PC-9 (cell line): Measurements from ENCODE around the gene C1orf226. TPM values are rescaled to one million over a fixed set of nuclear protein-coding genes. Genes with fewer than 3 reads are reported as not detected.

Experiments used
- BruUV-seq: library from RNA; stranded (reverse); fragments of 400-500 nt; replicated peaks from 2 replicates; lab custom pipeline; 2021; lab: Mats Ljungman, UMichigan
- CTCF ChIA-PET: fragments of 300-600 bp; sonication (Branson Sonifier 250); formaldehyde crosslinking; loops from one replicate; lab custom pipeline; 2022; ENCODE audit warnings: antibody characterized with exemption; lab: Charles Lee
- POLR2A ChIA-PET: fragments of 300-600 bp; sonication (Branson Sonifier 250); formaldehyde crosslinking; loops from one replicate; lab custom pipeline; 2022; ENCODE audit warnings: antibody characterized with exemption; ENCODE audit not compliant: unreplicated experiment; lab: Charles Lee
- DNase-seq, 2 experiments: peaks; one replicate each; pipeline versions ENCODE4 v3.0.0 to v3.0.0-alpha.2; 2015 to 2022; ENCODE audit warnings: mixed read lengths in 1 of 2
- H2AFZ ChIP-seq: fragments of 200-600 bp; sonication (generic); 2 replicates; pipeline ENCODE4 v1.8.1; 2017; ENCODE audit warnings: antibody characterized with exemption
- H3F3A ChIP-seq: fragments of 200-600 bp; sonication (generic); 2 replicates; pipeline ENCODE4 v1.8.1; 2017; ENCODE audit warnings: antibody characterized with exemption, mild to moderate bottlenecking, low read depth; ENCODE audit not compliant: insufficient read depth
- H3K27ac ChIP-seq: fragments of 200-600 bp; sonication (generic); 2 replicates; pipeline ENCODE4 v1.6.1; 2016; ENCODE audit warnings: mixed run types
- H3K27me3 ChIP-seq: fragments of 200-600 bp; sonication (generic); 2 replicates; pipeline ENCODE4 v1.6.1; 2016; ENCODE audit warnings: low read depth, mixed run types; ENCODE audit not compliant: insufficient read depth
- H3K36me3 ChIP-seq: fragments of 200-600 bp; sonication (generic); 2 replicates; pipeline ENCODE4 v1.6.1; 2016; ENCODE audit warnings: low read depth, mixed run types
- H3K4me1 ChIP-seq: fragments of 200-600 bp; sonication (generic); replicated peaks from 2 replicates; pipeline ENCODE4 v1.6.1; 2016; ENCODE audit warnings: mixed run types; ENCODE audit not compliant: insufficient read depth
- H3K4me2 ChIP-seq: fragments of 200-600 bp; sonication (generic); 2 replicates; pipeline ENCODE4 v1.6.1; 2017; ENCODE audit warnings: mixed run types
- H3K4me3 ChIP-seq: fragments of 200-600 bp; sonication (generic); 2 replicates; pipeline ENCODE4 v1.6.1; 2016; ENCODE audit warnings: mixed run types
- H3K79me2 ChIP-seq: fragments of 200-600 bp; sonication (generic); 2 replicates; pipeline ENCODE4 v1.6.1; 2017; ENCODE audit warnings: low read depth, mixed run types
- H3K9me2 ChIP-seq: fragments of 200-600 bp; sonication (generic); 2 replicates; pipeline ENCODE4 v1.8.1; 2017; ENCODE audit warnings: mild to moderate bottlenecking; ENCODE audit not compliant: insufficient read depth
- H3K9me3 ChIP-seq: fragments of 200-600 bp; sonication (generic); 2 replicates; pipeline ENCODE4 v1.8.1; 2016; ENCODE audit warnings: low read depth; ENCODE audit not compliant: insufficient read depth
- H4K20me1 ChIP-seq: fragments of 200-600 bp; sonication (generic); 2 replicates; pipeline ENCODE4 v1.8.1; 2017; ENCODE audit not compliant: insufficient read depth
- CTCF ChIP-seq: fragments of 200-600 bp; sonication (generic); conservative IDR thresholded peaks from 2 replicates; pipeline ENCODE4 v1.6.1; 2017; ENCODE audit warnings: mixed run types, antibody characterized with exemption, mild to moderate bottlenecking, moderate library complexity
- EZH2 ChIP-seq: fragments of 200-600 bp; sonication (generic); IDR thresholded peaks from 2 replicates; pipeline ENCODE4 v1.8.0; 2017; ENCODE audit warnings: antibody characterized with exemption, low read depth
- intact Hi-C: fragments of 100-400 bp; cut with micrococcal nuclease; formaldehyde crosslinking; loops from one replicate; pipeline ENCODE4 v1.10.0; 2022; ENCODE audit not compliant: unreplicated experiment
- total RNA-seq: library from RNA; stranded (reverse); gene quantifications from 2 replicates; pipeline ENCODE4 v1.2.3, GENCODE V29; 2021

C1orf226 gene
- total RNA-seq, 1 experiment from 2014 or later, result 10.5 TPM

- intact Hi-C loops, result no loop called here
These were observed 2.6 kb downstream of the C1orf226 start for GRCh38 chr1:162384116-162384515.

DNA sequence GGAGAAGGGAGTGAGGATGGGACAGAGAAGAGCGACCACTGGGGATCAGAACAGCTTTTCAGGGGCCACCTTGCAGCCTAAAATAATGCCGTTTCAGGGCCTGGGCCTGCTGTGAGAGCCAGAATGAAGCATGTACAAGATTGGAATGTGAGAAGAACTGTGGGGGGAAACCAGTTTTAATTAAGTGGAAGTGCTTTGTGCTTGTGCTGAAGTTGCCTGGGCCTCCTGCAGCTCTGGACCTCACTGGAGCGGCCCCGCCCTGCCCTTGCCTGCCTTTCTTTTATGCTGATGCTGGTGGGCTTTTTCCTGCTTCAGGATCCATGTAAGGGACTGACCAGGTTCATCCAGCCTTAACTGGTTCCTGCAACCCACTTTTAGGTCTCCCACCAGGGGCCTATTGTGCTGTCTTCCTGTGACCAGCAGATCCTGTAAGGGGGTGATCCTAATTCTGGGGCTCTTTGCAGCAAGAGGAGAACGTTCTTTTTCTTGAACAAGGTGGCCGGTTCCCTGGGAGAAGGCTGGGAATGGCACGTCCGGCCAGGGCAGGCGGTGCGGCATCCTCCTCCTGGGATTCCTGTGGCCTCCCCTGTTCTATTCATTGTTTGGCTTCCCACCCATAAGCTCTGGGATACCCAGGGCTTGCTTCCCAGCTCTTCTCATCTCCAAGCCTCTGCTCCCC, 3.2 kb downstream of the C1orf226 start:
- H3K36me3 ChIP-seq, result peaks cover 19% of the 10 kb centered on the region
- POLR2A ChIA-PET, result no interaction called here
- H4K20me1 ChIP-seq, result no peaks in the 10 kb centered on the region
- peaks cover 5% of the 10 kb centered on the region; the same call in 1 of the 2 replicates for H3F3A ChIP-seq
- no peak for DNase-seq
- BruUV-seq, result no TSS peak
- no peaks in the 10 kb centered on the region for H3K9me2 ChIP-seq
- peaks cover 15% of the 10 kb centered on the region for H3K4me1 ChIP-seq
- CTCF ChIA-PET, result no interaction called here
- no peak for TF ChIP-seq EZH2
- TF ChIP-seq CTCF, result no peak
- intact Hi-C loops, result no loop called here
- H3K9me3 ChIP-seq, result no peaks in the 10 kb centered on the region
- H3K27ac ChIP-seq, result no peak overlapping the region
- H3K4me2 ChIP-seq, result no peak overlapping the region
- H3K79me2 ChIP-seq, result no peaks in the 10 kb centered on the region
- no peak overlapping the region for H2AFZ ChIP-seq
- no peak overlapping the region for H3K4me3 ChIP-seq
- no peaks in the 10 kb centered on the region for H3K27me3 ChIP-seq

More at GRCh38 chr1:162384116-162384515, 2.6 kb downstream of the C1orf226 start:
- H3K36me3 ChIP-seq, result peaks cover 19% of the 10 kb centered on the region
- H3K4me3 ChIP-seq, result no peak overlapping the region
- H3F3A ChIP-seq, result peaks cover 5% of the 10 kb centered on the region
- no peaks in the 10 kb centered on the region for H3K9me3 ChIP-seq
- peaks cover 15% of the 10 kb centered on the region for H3K4me1 ChIP-seq
- no peak overlapping the region for H3K4me2 ChIP-seq
- ChIA-PET POLR2A (no interaction called here), CTCF (no interaction called here)
- TF ChIP-seq EZH2, result no peak
- no peak for TF ChIP-seq CTCF
- no peaks in the 10 kb centered on the region for H3K27me3 ChIP-seq
- H3K9me2 ChIP-seq, result no peaks in the 10 kb centered on the region
- no peak overlapping the region for H3K27ac ChIP-seq
- no peak overlapping the region for H2AFZ ChIP-seq
- no peaks in the 10 kb centered on the region for H3K79me2 ChIP-seq
- H4K20me1 ChIP-seq, result no peaks in the 10 kb centered on the region
- no TSS peak for BruUV-seq
- DNase-seq, result no peak

GRCh38 chr1:162385280-162385623, 3.7 kb downstream of the C1orf226 start:
- no peaks in the 10 kb centered on the region for H3K79me2 ChIP-seq
- ChIA-PET CTCF (no interaction called here), POLR2A (no interaction called here)
- BruUV-seq, result no TSS peak
- no peak overlapping the region for H3K4me3 ChIP-seq
- no peaks in the 10 kb centered on the region for H3K9me2 ChIP-seq
- H3K27me3 ChIP-seq, result no peaks in the 10 kb centered on the region
- H3K36me3 ChIP-seq, result peaks cover 19% of the 10 kb centered on the region
- TF ChIP-seq CTCF, result no peak
- H3F3A ChIP-seq, result peaks cover 5% of the 10 kb centered on the region; the same call in 1 of the 2 replicates
- intact Hi-C loops, result no loop called here
- H3K9me3 ChIP-seq, result no peaks in the 10 kb centered on the region
- no peaks in the 10 kb centered on the region for H4K20me1 ChIP-seq
- H3K4me1 ChIP-seq, result peaks cover 15% of the 10 kb centered on the region
- H2AFZ ChIP-seq, result no peak overlapping the region
- H3K4me2 ChIP-seq, result no peak overlapping the region
- no peak for DNase-seq
- no peak overlapping the region for H3K27ac ChIP-seq
